NCI-H446 treated with DMSO at 0.1 percent for 48 hours (cell line): ENCODE results near the gene PCYOX1L.

Experiments used
- DNase-seq: peaks from one replicate; lab custom pipeline; 2025; lab: John Stamatoyannopoulos, UW

The PCYOX1L gene

DNA sequence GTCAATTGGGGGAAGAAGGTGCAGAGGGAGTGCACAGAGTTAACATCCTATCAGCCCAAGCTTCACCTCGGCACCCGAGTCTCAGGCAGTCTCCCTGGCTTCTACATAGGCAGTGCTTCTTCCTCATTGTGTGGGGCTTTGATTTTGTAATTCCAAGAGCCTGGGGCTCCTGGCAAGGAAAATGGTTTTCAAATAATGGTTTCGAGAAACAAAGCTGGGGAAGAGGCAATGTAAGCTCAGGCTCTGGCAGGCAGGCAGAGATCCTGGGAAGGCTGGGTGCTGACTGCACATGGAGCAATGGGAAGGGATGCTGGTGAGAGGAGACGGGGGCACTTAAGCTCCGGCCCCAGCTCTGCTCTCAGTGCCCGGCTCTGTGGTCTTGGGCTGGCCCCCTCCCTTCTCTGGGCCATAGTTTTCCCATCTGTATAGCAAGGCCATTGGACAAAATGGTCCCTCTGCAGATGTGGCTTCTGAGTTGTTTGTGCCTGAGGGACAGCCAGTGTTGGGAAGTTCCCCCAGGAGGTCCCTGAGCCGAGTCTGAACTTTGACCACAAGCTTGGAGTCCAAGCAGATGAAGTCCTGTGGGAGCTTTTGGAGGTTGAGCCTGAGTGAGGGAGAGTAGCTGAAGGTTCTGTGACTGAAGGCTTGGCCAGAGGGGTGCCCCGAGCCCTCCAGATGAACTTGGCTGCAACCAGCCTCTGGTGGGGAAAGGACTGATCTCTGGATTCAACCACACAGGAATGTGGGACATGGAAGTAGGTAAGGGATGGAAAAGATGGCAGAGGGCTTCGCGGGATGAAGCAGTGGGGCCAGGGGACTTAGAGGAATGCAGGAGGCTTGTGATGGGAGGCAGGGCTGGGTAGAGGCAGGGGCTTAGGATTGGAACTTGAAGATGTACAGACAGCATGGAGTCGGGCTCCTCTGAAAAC lies 49.7 kb downstream of the PCYOX1L start:
- no peak for DNase-seq

DNA sequence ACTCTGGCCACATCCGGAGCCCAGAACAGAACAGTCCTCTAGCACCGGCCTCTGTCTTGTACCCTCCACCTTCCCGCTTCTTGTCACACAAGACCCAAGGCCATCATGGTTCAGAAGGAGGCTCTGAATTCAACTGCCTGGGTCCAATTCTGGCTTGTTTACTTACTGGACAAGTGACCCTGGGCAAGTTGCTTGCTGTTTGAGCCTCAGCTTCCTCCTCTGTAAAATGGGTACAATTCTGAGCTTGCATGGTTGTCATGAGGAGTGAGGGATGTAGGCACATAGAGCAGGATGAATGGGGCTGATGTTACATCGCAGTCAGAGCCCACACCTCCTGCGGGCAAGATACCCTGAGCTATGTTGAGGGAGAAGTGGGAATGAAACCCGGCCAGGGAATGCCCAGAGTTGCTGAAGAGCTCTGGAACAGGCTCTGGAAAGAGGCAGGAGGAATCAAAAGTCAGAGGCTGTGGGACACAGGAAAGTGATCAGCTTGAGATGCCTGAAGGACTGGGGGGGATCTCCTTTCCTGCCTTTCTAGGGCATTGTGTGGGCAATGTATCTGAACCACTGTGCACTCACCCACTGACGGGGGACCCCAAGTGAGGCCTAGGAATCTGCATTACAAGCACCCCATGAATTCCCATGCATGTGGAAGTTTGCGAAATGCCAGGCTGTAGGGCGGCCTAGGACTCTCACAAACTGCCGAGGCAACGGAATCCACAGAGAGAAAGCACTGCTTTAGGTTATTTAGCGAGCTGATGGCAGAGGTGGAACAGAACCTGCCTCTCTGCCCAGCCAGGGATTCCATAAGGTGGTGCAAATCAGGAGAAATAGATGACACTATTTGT lies 50.6 kb downstream of the PCYOX1L start:
- no peak for DNase-seq

DNA sequence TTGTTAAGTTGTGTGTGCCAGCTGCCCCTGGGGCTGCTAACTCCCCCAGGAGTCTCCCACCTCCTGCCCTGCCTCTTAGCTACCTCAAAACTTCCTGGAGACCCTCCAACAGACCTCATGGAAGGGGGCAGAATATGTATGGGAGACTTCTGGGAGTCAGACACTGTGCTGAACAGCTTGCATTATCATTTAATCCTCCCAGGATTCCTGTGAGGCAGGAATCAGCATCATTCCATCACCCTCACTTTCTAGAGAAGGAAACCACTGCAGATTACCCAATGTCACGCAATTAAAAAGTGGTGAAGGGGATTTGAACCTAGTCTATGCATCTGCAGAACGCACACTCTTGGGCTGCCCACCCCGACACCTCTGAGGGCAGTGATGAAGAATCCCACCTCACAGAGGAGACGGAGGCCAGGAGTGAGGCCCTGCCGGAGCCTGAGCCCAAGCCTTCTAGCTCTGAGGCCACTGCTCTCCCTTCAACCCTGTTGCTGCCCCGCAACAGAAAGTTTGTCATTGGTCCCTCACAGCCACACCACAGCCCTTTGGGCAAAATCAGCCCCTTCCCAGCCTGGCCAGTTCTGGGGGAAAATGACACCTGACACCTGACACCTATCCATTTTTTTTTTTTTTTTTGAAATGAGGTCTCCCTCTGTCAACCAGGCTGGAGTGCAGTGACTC lies 51.6 kb downstream of the PCYOX1L start:
- no peak for DNase-seq

DNA sequence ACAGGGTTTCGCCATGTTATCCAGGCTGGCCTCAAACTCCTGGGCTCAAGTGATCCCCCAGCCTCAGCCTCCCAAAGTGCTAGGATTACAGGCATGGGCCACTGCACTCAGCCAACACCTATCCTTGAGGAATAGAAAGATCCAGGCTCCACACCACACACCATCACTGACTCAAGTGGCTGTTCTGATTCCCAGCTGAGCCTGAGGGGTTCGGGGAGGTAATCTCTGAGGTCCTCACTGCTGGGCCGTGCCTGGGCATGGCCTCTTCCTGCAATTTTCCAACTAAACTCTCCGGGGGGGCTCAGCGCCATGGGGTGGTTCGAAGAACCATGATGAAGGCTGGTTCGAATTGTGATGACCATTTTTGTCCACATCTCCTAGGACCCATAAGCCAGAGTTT lies 52.2 kb downstream of the PCYOX1L start:
- no peak for DNase-seq

DNA sequence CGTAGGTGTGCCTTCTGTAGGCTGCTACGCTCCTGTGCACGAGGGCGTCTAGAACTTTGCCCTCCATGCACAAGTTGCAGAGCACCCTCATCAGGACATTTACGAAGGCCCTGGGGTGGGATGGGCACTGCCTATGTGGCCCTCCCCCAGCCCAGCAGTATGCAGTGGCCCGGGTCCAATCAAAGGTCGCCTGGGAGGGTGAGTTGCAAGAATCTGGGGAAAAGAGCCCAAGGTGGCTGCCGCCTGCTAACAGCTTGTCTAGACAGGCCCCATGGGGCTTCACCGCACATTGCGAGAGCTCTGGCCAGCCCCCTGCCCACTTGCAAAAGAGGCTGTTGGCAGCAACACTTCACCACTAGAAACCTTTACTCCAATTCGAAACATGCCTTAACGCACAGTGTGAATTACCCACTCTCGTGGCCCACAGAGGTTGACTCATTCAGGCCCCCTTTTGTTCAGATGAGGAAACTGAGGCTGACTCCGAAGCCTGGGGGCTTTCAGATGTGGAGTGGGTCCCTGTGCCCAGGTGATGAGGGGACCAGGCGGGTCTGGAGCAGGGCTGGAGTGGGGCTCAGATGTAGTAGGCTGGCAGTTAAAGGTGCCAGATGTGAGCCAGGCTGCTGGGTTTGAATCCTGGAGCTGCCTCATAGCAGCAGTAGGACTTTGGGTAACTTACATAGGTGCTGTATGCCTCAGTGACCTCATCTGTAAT lies 53.0 kb downstream of the PCYOX1L start:
- no peak for DNase-seq

DNA sequence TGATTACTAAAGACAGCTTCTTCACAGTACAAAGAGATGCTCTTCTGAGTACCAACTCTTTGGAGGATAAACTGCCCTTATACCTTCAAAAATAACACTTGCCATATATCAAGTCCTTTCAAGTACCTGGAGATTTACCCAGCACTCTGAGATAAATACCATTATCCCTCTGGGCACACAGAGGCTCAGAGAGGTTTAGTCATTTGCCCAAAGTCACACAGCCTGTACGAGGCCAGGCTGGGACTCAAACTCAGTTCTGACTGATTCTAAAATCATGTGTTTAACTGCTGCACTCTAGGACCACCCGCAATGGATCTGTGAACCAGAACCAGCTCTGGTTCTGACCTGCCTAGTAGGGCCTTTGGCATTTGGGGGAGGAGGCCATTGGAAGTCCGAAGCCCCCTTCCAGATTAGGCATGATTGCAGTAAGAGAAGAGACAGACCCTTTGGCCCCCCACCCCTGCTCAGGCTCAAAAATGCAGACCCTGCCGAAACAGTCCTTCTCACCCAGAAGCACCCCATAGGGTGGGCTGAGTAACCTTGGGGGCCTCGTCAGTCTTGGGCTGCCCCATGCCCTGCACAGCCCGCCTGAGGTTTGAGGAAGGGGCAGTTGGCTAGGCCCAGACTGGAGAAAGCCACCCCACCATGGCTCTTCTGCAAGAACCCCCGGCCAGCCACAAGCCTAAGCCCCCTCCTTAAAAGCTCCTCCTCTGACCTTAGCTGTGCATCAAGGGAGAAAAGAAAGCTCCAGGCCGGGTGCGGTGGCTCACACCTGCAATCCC lies 54.1 kb downstream of the PCYOX1L start:
- DNase-seq = no peak

DNA sequence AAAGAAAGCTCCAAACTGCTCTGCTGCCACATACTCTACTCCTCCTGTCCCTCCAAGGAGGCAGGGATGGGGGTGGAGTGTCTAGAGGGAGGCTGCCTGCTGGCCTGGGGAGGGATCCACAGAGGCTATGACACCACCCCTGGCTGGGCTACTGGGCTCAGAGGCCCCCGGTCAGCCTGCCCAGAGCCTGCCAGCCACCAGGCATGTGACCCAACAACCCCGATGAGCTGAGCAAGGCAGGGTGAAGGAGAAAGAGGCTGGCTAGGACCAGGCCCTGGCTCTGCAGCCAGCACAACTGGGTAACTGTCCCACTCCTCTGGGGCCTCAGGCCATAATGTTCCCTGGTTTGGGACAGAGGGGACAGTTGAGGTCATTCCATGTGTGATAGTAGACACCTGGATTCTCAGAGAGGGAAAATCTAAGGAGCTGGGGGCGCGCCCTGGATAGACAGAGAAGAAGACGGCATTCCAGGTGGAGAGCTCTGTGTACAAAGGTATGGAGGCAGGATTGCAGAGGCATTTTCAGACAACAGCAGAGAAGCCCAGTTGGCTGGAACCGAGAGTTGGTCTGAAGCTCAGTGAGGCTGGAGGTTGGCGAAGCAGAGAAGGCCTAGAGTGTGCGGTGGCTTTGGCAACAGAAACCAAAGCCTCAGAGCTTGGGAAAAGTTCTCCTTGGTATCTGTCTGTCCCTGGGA lies 55.1 kb downstream of the PCYOX1L start:
- no peak for DNase-seq

DNA sequence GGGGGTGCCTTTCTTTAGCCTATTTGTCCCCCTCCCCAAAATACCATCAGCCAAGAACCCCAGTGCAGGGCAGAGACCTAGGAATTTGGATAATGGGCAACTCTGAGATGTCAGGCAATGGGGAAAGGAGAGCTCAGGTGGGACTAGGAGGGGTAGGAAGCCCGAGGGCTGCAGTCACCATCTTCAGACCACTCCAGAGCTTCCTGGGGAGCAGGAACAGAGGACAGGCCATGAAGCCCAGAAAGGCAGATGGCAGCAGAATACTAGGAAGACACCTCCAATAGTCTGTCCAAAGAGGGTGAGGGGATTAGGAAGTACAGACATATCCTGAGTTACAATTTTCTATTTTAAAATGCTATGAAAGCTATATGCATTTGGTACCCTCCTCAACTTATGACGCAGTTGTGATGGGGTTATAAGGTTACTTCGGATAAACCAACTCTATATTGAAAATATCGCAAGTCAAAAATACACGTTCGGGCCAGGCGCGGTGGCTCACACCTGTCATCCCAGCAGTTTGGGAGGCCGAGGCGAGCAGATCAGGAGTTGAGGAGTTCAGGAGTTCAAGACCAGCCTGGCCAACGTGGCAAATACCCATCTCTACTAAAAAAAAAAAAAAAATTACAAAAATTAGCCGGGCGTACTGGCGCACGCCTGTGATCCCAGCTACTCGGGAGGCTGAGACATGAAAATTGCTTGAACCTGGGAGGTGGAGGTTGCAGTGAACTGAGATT lies 55.8 kb downstream of the PCYOX1L start:
- no peak for DNase-seq

DNA sequence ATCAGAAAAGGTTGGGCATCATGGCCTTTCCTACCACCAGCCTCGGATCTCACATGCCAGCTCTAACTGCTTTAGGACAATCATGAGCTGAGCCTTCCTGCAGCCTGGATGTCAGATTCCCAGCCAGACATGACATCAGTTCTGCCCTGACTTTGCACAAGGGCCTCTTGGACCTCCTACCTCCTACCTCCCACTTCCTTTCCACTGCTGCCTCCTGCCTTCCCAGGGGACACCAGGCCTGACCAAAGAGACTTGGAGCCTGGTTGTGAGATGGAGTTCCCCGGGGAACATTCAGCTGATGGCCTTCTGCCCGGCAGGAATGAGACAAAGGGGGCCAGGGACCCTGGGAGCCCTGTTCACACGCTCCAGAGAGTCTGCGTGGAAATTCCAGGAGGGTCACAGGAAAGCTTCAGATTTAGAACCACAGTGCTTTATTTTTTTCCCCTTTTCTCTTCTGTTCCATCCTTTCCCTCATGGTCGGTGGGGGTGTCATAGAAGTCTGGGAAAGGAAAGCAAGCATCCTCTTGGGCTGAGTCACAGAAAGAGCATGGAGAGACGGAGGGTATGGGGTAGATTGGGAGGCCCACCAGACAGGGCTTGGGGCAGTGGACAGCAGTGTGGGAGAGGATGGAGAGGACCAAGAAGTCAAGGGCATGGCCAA lies 56.7 kb downstream of the PCYOX1L start:
- no peak for DNase-seq

DNA sequence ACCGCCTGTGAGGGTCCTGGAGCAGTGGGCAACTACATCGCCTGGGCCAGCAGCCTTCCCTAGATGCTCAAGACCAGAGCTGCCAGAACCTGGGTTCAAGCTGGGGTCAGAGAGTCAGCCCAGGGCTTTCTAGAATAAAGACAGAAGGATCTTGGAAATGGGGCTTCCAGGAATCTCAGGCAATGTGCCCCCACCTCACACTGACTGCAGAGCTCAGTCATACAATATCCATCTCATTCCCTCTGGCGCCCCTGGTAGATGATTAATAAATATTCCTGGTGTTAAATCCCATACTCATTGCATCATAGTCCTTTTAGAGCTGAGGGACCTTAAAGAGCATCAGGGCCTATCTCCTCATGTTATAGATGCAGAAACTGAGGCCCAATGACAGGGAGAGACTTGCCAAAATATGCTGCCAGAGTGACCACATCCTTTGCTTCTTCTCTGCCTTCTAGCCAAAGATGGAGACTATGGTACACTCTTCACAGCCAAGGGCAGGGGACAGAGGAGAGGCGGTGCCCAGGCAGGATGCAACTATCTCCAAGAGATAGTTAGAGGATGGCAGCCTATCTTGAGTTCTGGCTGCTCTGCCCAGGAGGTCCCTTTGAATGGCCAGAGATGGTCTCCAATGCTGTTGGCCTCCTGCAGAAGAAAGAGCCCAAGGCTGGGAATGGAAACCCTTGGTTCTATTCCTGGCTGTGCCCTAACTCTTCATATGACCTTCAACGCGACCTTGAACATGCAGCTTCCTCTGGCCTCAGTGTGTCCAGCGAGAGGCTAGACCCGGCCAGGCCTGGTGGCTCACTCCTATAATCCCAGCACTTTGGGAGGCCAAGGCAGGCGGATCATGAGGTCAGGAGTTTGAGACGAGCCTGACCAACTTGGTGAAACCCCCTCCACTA lies 57.5 kb downstream of the PCYOX1L start:
- no peak for DNase-seq

DNA sequence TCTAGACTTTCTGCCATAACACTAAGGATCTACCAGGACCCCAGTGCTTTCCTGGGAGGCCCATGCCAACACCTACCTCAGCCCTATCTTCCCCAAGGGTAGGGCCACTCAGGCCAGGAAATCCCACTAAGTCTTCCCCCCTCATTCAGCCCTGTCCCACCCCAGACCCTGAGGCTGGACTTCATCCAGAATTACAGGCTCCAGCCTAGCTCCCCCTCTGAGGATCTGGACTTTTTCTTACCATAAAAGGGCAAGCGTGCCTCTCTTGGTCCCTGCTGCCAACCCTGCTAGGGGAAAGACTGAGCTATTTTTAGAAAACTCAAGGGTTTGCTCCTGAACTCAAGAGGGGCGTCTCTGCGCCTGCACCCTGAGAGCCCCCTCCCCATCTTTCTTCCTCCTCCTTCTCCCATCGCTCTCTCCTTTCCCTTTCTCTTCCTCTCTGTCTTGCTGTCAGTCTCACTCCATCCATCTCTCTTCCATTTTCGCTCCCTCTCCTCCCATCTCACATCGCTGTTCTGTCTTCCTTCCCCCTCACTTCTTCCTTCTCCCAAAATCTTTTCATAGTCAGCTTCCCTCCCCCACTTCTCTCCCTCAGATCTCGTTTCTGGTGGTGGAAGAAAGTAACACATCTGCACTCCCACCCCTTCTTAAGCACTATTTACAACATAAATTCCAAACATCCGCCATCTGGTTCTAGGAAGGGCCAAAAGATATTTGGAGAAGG lies 59.3 kb downstream of the PCYOX1L start:
- DNase-seq = no peak

DNA sequence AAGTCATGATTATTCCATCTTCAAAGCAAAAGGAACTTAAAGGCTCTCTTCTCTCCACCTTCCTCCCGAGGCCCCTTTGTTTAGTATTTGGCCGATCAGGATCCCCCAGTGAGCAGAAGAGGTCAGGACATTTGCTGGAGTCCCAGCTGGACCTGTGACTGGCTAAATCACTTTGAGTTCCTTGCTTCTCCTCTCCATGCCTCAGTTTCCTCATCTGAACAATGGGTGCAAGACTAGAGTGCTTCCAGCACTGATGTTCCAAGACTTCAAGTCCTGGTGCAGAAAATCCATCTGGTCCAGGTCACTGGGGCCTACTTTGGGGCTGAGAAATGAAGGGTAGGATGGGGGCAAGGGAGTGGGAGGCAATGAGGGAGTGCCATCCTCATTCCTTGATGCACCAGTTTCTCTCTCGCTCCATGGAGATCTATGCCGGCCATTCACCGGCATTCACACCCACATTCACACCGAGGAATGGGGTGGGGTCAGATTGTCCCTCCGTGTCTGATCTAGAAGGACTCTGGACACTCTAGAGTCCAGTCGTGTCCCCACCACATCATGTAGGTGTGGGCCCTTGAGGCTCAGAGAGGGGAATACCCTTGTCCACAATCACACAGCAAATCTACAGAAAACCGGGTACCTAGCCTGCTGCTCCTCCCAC lies 60.0 kb downstream of the PCYOX1L start:
- DNase-seq = no peak

DNA sequence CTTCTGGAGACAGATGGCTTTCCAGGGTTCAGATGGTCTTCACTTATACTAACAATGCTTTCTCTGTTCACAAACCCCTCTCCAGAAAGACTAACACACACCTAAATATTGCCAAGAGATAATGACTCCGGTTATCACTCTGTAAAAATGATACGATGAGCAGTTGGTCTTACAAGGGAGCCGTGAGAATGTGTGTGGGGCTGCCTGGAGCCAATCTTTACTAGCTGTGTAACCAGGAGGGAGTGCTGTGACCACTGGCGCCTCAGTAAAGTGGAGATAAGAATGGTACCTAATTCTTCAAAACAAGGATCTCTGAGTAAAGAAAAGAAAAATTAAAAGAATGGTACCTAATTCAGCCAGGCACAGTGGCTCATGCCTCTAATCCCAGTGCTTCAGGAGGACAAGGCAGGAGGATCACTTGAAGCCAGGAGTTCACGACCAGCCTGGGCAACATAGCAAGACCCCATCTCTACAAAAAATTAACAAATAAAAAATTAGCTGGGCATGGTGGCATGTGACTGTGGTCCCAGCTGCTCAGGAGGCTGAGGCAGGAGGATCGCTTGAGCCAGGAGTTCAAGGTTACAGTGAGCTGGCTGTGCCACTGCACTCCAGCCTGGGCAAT lies 61.2 kb downstream of the PCYOX1L start:
- no peak for DNase-seq
